HepG2 (cell line): ENCODE measurements around the gene DNAJC13. TPM values are rescaled to one million over a fixed set of nuclear protein-coding genes. Genes with fewer than 3 reads are reported as not detected.

Experiments
- ATAC-seq: fragments of 200-7000 bp; cut with Tn5 transposase; 3 replicates; pipeline ENCODE4 v1.9.1; 2020; ENCODE audit warnings: mild to moderate bottlenecking, moderate library complexity
- BruUV-seq: library from RNA; stranded (reverse); fragments of 400-500 nt; replicated peaks from 2 replicates; lab custom pipeline; 2021; lab: Mats Ljungman, UMichigan
- CTCF ChIA-PET: fragments of 300-600 bp; formaldehyde crosslinking; extraction: SDS; loops from one replicate; lab custom pipeline; 2021; ENCODE audit warnings: low total read pairs, inconsistent platforms, low intra/inter-chr PET ratio; lab: Yijun Ruan, JAX
- POLR2A ChIA-PET: fragments of 350-600 bp; sonication (Branson Sonifier 250); formaldehyde crosslinking; loops from one replicate; lab custom pipeline; 2020; ENCODE audit warnings: antibody characterized with exemption, inconsistent platforms; lab: Yijun Ruan, JAX
- DNase-seq: peaks from one replicate; pipeline ENCODE4 v3.0.0-alpha.2; 2015; ENCODE audit warnings: low spot score
- FAIRE-seq: peaks from 3 replicates; lab custom pipeline; 2011; peaks lifted over from hg19 to GRCh38; lab: Jason Lieb, UNC
- H2AFZ ChIP-seq: one replicate; pipeline ENCODE4 v1.6.1; 2011; ENCODE audit warnings: low read length, inconsistent platforms
- H3K27ac ChIP-seq: fragments of 300-600 bp; 3 replicates; pipeline ENCODE4 v1.8.0; 2011; ENCODE audit warnings: mixed run types, mild to moderate bottlenecking, mixed read lengths, low read length, inconsistent platforms; ENCODE audit not compliant: insufficient read depth; ENCODE audit errors: extremely low read length
- H3K27me3 ChIP-seq, 2 experiments: fragments of 200-600 bp in 1 of 2; 2 replicates in 1 of 2; 3 replicates in 1 of 2; pipeline versions ENCODE4 v1.6.0 to v1.8.0; 2011; ENCODE audit warnings: low read length in 2 of 2, mild to moderate bottlenecking in 2 of 2, moderate library complexity in 2 of 2, inconsistent platforms in 1 of 2; ENCODE audit not compliant: insufficient read depth in 2 of 2, control insufficient read depth in 1 of 2
- H3K36me3 ChIP-seq, 2 experiments: fragments of 200-600 bp in 1 of 2; replicated peaks in 1 of 2; 2 replicates in 1 of 2; 3 replicates in 1 of 2; pipeline versions ENCODE4 v1.5.1 to v1.8.0; 2011; ENCODE audit warnings: low read length in 2 of 2, inconsistent platforms in 1 of 2; ENCODE audit not compliant: insufficient read depth in 2 of 2, control insufficient read depth in 1 of 2
- H3K4me1 ChIP-seq: 2 replicates; pipeline ENCODE4 v1.5.1; 2012; ENCODE audit warnings: low read length, inconsistent platforms; ENCODE audit not compliant: insufficient read depth
- H3K4me2 ChIP-seq: 2 replicates; pipeline ENCODE4 v1.6.0; 2011; ENCODE audit warnings: low read depth, low read length, inconsistent platforms
- H3K4me3 ChIP-seq, 3 experiments: fragments of 200-600 bp in 1 of 3; sonication (generic), shearing (Covaris generic) in 1 of 3; replicated peaks in 1 of 3; 2 replicates each; pipeline ENCODE4 v1.5.1; 2011 to 2016; ENCODE audit warnings: low read length in 3 of 3, inconsistent platforms in 2 of 3, low read depth in 2 of 3, mild to moderate bottlenecking in 2 of 3, control low read depth in 1 of 3, mixed read lengths in 1 of 3; ENCODE audit not compliant: insufficient read depth in 1 of 3
- H3K79me2 ChIP-seq: one replicate; pipeline ENCODE4 v1.6.1; 2011; ENCODE audit warnings: low read length, inconsistent platforms; ENCODE audit not compliant: insufficient read depth
- H3K9ac ChIP-seq: 2 replicates; pipeline ENCODE4 v1.6.0; 2011; ENCODE audit warnings: mild to moderate bottlenecking, low read depth, low read length, inconsistent platforms; ENCODE audit not compliant: insufficient read depth
- H3K9me3 ChIP-seq: 2 replicates; pipeline ENCODE4 v1.5.1; 2012; ENCODE audit warnings: mild to moderate bottlenecking, low read length
- H4K20me1 ChIP-seq: 2 replicates; pipeline ENCODE4 v1.6.0; 2011; ENCODE audit warnings: inconsistent platforms, mild to moderate bottlenecking, low read length, moderate library complexity; ENCODE audit not compliant: insufficient read depth
- EED ChIP-seq: sonication (generic); formaldehyde crosslinking; IDR thresholded peaks from 2 replicates; pipeline ENCODE4 v1.5.0; 2020; ENCODE audit warnings: mild to moderate bottlenecking, missing genetic modification reagents
- ELF3 ChIP-seq: IDR thresholded peaks from 2 replicates; pipeline ENCODE4 v1.6.1; 2016; ENCODE audit warnings: missing genetic modification reagents, missing compliant biosample characterization
- HES4 ChIP-seq: sonication (generic); formaldehyde crosslinking; IDR thresholded peaks from 2 replicates; pipeline ENCODE4 v1.9.0; 2021; ENCODE audit warnings: mild to moderate bottlenecking, missing genetic modification reagents, borderline replicate concordance
- MAF1 ChIP-seq: sonication (generic); formaldehyde crosslinking; IDR thresholded peaks from 2 replicates; pipeline ENCODE4 v1.5.0; 2020; ENCODE audit warnings: missing genetic modification reagents, borderline replicate concordance
- MZF1 ChIP-seq: sonication (generic); formaldehyde crosslinking; IDR thresholded peaks from 2 replicates; pipeline ENCODE4 v1.8.1; 2023; ENCODE audit warnings: mild to moderate bottlenecking, missing genetic modification reagents, borderline replicate concordance
- ONECUT2 ChIP-seq: sonication (generic); formaldehyde crosslinking; IDR thresholded peaks from 2 replicates; pipeline ENCODE4 v1.4.0; 2020; ENCODE audit warnings: missing genetic modification reagents
- STAG1 ChIP-seq: sonication (generic); formaldehyde crosslinking; IDR thresholded peaks from 2 replicates; pipeline ENCODE4 v1.4.0; 2020; ENCODE audit warnings: missing genetic modification reagents
- THRA ChIP-seq: sonication (generic); formaldehyde crosslinking; IDR thresholded peaks from 2 replicates; pipeline ENCODE4 v1.4.0; 2020; ENCODE audit warnings: missing genetic modification reagents, borderline replicate concordance
- TRIM22 ChIP-seq: fragments of 450-650 bp; IDR thresholded peaks from 2 replicates; pipeline ENCODE4 v1.6.1; 2017
- ZBTB40 ChIP-seq, 2 experiments: fragments of 450-650 bp in 1 of 2; sonication (generic) in 1 of 2; formaldehyde crosslinking in 1 of 2; IDR thresholded peaks; 2 replicates each; pipeline versions ENCODE4 v1.6.1 to v1.8.0; 2016 to 2022; ENCODE audit warnings: antibody characterized with exemption in 1 of 2, mild to moderate bottlenecking in 1 of 2, missing genetic modification reagents in 1 of 2
- ZSCAN21 ChIP-seq: sonication (generic); formaldehyde crosslinking; IDR thresholded peaks from 2 replicates; pipeline ENCODE4 v1.8.0; 2022; ENCODE audit warnings: mild to moderate bottlenecking, missing genetic modification reagents, moderate library complexity, borderline replicate concordance
- whole genome bisulfite sequencing: methylation state at CpG from one replicate; pipeline ENCODE4 v1.1.6; 2017; ENCODE audit warnings: low lambda C conversion rate; 5-methylcytosine and 5-hydroxymethylcytosine counted together
- in situ Hi-C: cut with HindIII; loops from 2 replicates; pipeline ENCODE4 v1.10.0; 2017; ENCODE audit warnings: low pct_unique_long_range_greater_than_20kb; ENCODE audit not compliant: extremely low pct_ligation_motif_present
- intact Hi-C: fragments of 100-400 bp; cut with micrococcal nuclease; formaldehyde crosslinking; loops from one replicate; pipeline ENCODE4 v1.10.0; 2022; ENCODE audit not compliant: unreplicated experiment
- polyA plus RNA-seq, 8 experiments: library from polyadenylated mRNA; depleted of rRNA in 3 of 8; stranded (reverse) in 7 of 8; unstranded in 1 of 8; fragments of >200 nt; fragmentation: Illumina TruSeq in 4 of 8; extraction: Trizol in 4 of 8; gene quantifications; 2 replicates each; pipeline versions ENCODE4 v1.2.1 to v1.2.3, GENCODE V29; 2011 to 2016; ENCODE audit warnings: low read depth in 4 of 8, missing spikeins in 1 of 8, mixed read lengths in 1 of 8; ENCODE audit not compliant: insufficient read depth in 1 of 8
- total RNA-seq, 5 experiments: library from RNA; depleted of rRNA; stranded (reverse); fragments of >200 nt; fragmentation: Illumina TruSeq; extraction: Trizol; gene quantifications; 2 replicates each; pipeline ENCODE4 v1.2.3, GENCODE V29; 2016; ENCODE audit warnings: low read depth in 1 of 5

Gene DNAJC13
- total and polyA plus RNA-seq, 2 of the 13 experiments (the other 11 are each of a cell fraction or from before 2014, with no cell fraction given): 9.1 to 26.2 TPM

GRCh38 chr3:132443421-132443820, 26.1 kb downstream of the DNAJC13 start:
- Histone ChIP-seq H3K4me1 (no peaks in the 10 kb centered on the region), H2AFZ (no peak overlapping the region), H3K36me3 (0 out of 5 replicates have a peak, but pooled peaks cover 0 to 3% of the 10 kb centered on the region in 2 experiments), H3K79me2 (no peaks in the 10 kb centered on the region), H3K27ac (no peak overlapping the region), H3K27me3 (no peaks in the 10 kb centered on the region), H3K4me2 (no peak overlapping the region), H3K9ac (no peak overlapping the region), H3K9me3 (no peaks in the 10 kb centered on the region), H3K4me3 (no peak overlapping the region), H4K20me1 (no peaks in the 10 kb centered on the region)
- CTCF ChIA-PET: no interaction called here
- no peak for ATAC-seq
- in situ Hi-C loops: no loop called here
- POLR2A ChIA-PET: no interaction called here
- intact Hi-C loops: no loop called here
- no TSS peak for BruUV-seq
- no peak for DNase-seq
- FAIRE-seq: no peak
- 98% methylated on average over 5 of the region's 5 CpGs for WGBS
- TF ChIP-seq HES4: no peak
- no peak for TF ChIP-seq ONECUT2 (CRISPR knock-in tag)
- no peak for TF ChIP-seq EED (CRISPR knock-in tag)
- no peak for TF ChIP-seq STAG1 (CRISPR knock-in tag)
- TF ChIP-seq MZF1: no peak
- TF ChIP-seq MAF1 (CRISPR knock-in tag): no peak
- TF ChIP-seq ZSCAN21 (CRISPR knock-in tag): no peak
- no peak for TF ChIP-seq THRA
- TF ChIP-seq ZBTB40 (IDR thresholded peaks at IDR 0.05): no peak
- no peak for TF ChIP-seq ZBTB40 (CRISPR knock-in tag; IDR thresholded peaks at IDR 0.05)
- no peak for TF ChIP-seq ELF3
- TF ChIP-seq TRIM22: no peak
